Measurements from ENCODE around the gene PMEPA1. TPM values are rescaled to one million over a fixed set of nuclear protein-coding genes. Genes with fewer than 3 reads are reported as not detected.

PMEPA1 gene
- total RNA-seq, 4 donors from 2014 or later, result 10.4 to 37.8 (median 17.4) TPM

- DNase-seq (ENCODE audit: extremely low spot score), result no peak
- H3K9me3 ChIP-seq, result no peaks in the 10 kb centered on the region
- H3K27ac ChIP-seq (replicated peaks in 1 of 4), result no peak overlapping the region
- H3K4me3 ChIP-seq, result no peak overlapping the region
- TF ChIP-seq EP300 (IDR thresholded peaks at IDR 0.05), result no peak
- TF ChIP-seq, protein P1, sequence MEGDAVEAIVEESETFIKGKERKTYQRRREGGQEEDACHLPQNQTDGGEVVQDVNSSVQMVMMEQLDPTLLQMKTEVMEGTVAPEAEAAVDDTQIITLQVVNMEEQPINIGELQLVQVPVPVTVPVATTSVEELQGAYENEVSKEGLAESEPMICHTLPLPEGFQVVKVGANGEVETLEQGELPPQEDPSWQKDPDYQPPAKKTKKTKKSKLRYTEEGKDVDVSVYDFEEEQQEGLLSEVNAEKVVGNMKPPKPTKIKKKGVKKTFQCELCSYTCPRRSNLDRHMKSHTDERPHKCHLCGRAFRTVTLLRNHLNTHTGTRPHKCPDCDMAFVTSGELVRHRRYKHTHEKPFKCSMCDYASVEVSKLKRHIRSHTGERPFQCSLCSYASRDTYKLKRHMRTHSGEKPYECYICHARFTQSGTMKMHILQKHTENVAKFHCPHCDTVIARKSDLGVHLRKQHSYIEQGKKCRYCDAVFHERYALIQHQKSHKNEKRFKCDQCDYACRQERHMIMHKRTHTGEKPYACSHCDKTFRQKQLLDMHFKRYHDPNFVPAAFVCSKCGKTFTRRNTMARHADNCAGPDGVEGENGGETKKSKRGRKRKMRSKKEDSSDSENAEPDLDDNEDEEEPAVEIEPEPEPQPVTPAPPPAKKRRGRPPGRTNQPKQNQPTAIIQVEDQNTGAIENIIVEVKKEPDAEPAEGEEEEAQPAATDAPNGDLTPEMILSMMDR (IDR thresholded peaks at IDR 0.05), result no peak
- no peak for TF ChIP-seq POLR2AphosphoS5 (IDR thresholded peaks at IDR 0.05)
- no peak for TF ChIP-seq POLR2A (IDR thresholded peaks at IDR 0.05; ENCODE audit: low read depth)
- H3K4me1 ChIP-seq, result peaks cover 28 to 62% (median 44%) of the 10 kb centered on the region in 4 donors
- H3K27me3 ChIP-seq, result no peaks in the 10 kb centered on the region
- no peaks in the 10 kb centered on the region for H3K36me3 ChIP-seq
- intact Hi-C loops (cut with DNase I), result no loop called here
- WGBS, result 86% methylated on average over 13 of the region's 18 CpGs
These were observed 41.7 kb downstream of the PMEPA1 start for GRCh38 chr20:57667924-57668782.

DNA sequence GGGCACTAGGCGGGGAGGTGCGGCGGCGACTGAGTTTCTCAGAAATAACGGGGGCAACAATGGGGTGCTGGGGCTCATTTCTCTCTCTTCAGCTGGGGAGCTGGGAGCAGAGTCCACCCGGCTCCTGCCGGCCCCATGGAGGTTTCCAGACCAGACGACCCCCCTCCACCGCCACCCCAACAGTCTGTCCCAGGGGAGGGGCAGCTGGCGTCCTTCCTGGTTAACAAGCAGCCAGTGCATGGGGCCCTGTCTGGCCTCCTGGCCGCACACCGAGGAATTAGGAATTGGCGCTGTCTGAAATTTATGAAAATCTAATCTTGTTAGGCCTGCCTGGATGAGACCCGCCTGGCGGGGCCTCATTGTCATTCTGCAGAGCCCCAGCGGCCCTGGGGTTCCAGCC, 42.4 kb downstream of the PMEPA1 start:
- Histone ChIP-seq H3K27me3 (no peaks in the 10 kb centered on the region), H3K27ac (replicated peaks in 1 of 4) (no peak overlapping the region), H3K4me3 (no peak overlapping the region), H3K9me3 (no peaks in the 10 kb centered on the region), H3K4me1 (peaks cover 20 to 61% (median 44%) of the 10 kb centered on the region in 4 donors), H3K36me3 (no peaks in the 10 kb centered on the region)
- TF ChIP-seq POLR2A (IDR thresholded peaks at IDR 0.05; ENCODE audit: low read depth) (no peak), POLR2AphosphoS5 (IDR thresholded peaks at IDR 0.05) (no peak), EP300 (IDR thresholded peaks at IDR 0.05) (no peak)
- TF ChIP-seq, protein P1 (IDR thresholded peaks at IDR 0.05), result no peak
- intact Hi-C loops (cut with DNase I), result no loop called here
- DNase-seq (ENCODE audit: extremely low spot score), result no peak
- 73% methylated on average over 16 of the region's 16 CpGs for WGBS

DNA sequence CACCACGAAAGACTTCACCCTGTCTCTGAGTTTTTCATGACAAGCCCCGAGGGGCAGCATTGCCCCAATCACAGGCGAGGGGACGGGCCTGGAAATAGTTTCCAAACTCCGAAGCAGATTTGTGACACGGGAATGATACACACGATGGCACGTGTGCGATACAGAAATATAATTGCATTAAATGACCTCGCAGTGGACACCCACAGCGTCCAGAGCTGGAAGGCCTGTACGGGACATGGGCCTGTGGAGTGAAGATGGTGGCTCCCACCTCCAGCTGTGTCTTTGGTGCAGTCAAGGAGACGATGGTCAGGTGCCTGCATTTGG, 43.0 kb downstream of the PMEPA1 start:
- no peak overlapping the region for H3K4me3 ChIP-seq
- intact Hi-C loops (cut with DNase I), result no loop called here
- WGBS, result 77% methylated on average over 12 of the region's 13 CpGs
- no peak overlapping the region for H3K27ac ChIP-seq (replicated peaks in 1 of 4)
- TF ChIP-seq, protein P1 (IDR thresholded peaks at IDR 0.05), result no peak
- TF ChIP-seq POLR2A (IDR thresholded peaks at IDR 0.05; ENCODE audit: low read depth) (no peak), POLR2AphosphoS5 (IDR thresholded peaks at IDR 0.05) (no peak), EP300 (IDR thresholded peaks at IDR 0.05) (no peak)
- H3K36me3 ChIP-seq, result no peaks in the 10 kb centered on the region
- peaks cover 14 to 58% (median 42%) of the 10 kb centered on the region in 4 donors for H3K4me1 ChIP-seq
- H3K9me3 ChIP-seq, result no peaks in the 10 kb centered on the region
- DNase-seq (ENCODE audit: extremely low spot score), result no peak
- H3K27me3 ChIP-seq, result no peaks in the 10 kb centered on the region

DNA sequence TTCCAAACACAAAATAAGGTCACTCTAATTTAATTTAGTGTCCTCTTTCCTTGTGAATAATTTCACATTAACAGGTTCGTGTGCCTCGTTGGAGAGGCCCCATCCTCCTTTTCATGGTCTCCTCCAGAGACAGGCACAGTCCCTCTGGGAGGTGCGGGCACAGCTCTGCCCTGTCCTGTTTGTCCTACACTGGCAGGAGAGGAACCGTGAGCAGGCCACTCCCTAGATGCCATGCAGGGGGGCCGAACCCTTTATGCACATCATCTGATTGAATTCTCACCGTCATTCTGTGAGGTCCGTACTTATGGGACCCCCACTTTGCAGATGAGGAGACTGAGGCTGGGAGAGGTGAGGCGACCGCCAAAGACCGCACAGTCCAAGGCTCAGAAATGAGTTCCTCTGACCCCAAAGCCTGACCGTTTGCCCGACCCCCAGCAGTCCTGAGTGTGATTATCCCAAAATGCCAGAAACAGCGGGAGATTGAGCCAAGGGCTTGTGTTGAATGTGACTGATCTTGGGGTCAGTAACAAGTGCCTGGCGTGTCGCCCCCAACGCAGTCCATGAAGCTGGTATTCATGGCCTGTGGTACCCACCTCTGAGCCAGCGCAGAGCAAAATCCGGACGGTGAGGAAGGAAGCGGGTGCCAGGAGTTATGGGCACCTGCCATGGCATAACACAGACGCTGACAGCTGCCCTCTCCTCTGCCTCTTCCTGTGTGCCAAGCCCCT, 43.5 kb downstream of the PMEPA1 start:
- intact Hi-C loops (cut with DNase I), result no loop called here
- Histone ChIP-seq H3K27me3 (no peaks in the 10 kb centered on the region), H3K4me3 (no peak overlapping the region), H3K4me1 (peaks cover 14 to 58% (median 41%) of the 10 kb centered on the region in 4 donors), H3K36me3 (no peaks in the 10 kb centered on the region), H3K9me3 (no peaks in the 10 kb centered on the region), H3K27ac (replicated peaks in 1 of 4) (no peak overlapping the region)
- WGBS, result 92% methylated on average over 21 of the region's 21 CpGs
- no peak for DNase-seq (ENCODE audit: extremely low spot score)
- no peak for TF ChIP-seq EP300 (IDR thresholded peaks at IDR 0.05)
- no peak for TF ChIP-seq POLR2A (IDR thresholded peaks at IDR 0.05; ENCODE audit: low read depth)
- no peak for TF ChIP-seq POLR2AphosphoS5 (IDR thresholded peaks at IDR 0.05)
- TF ChIP-seq, protein P1 (IDR thresholded peaks at IDR 0.05), result no peak
